Dedifferentiated amniotic fluid mesenchymal stem cell (primary cell): ENCODE measurements around the gene NT5C3A.
A peak's percentile ranks its signal among the peaks of the same experiment; 100 is the strongest.
"Not testable (repeated sequence)": the region's sequence is repeated elsewhere in the genome, so short reads cannot be mapped to it uniquely, and the experiment has no call there.

Experiments used
- DNase-seq: peaks from one replicate; pipeline ENCODE4 v3.0.0-alpha.2; 2016; ENCODE audit errors: extremely low spot score

Gene NT5C3A

GRCh38 chr7:33041631-33042428 is 20.7 kb downstream of the NT5C3A start:
- no peak for DNase-seq

GRCh38 chr7:33040803-33041516 is 21.6 kb downstream of the NT5C3A start:
- no peak for DNase-seq

GRCh38 chr7:33039903-33040292 is 22.7 kb downstream of the NT5C3A start:
- DNase-seq, result no peak

GRCh38 chr7:33039257-33039902 is 23.2 kb downstream of the NT5C3A start:
- DNase-seq, result no peak

- no peak for DNase-seq
Measured at GRCh38 chr7:33038639-33039038, 23.9 kb downstream of the NT5C3A start.

GRCh38 chr7:33035776-33036175 is 26.8 kb downstream of the NT5C3A start:
- no peak for DNase-seq

- DNase-seq, result no peak
Measured at GRCh38 chr7:33024189-33024757, 38.3 kb downstream of the NT5C3A start.

GRCh38 chr7:33012364-33012763 is 50.2 kb downstream of the NT5C3A start:
- DNase-seq, result no peak

- DNase-seq, result no peak
Measured at GRCh38 chr7:33009734-33010133, 52.8 kb downstream of the NT5C3A start.

- not testable (repeated sequence) for DNase-seq
Measured at GRCh38 chr7:33005690-33006089, 56.9 kb downstream of the NT5C3A start.

GRCh38 chr7:33005193-33005592 is 57.4 kb downstream of the NT5C3A start:
- not testable (repeated sequence) for DNase-seq

GRCh38 chr7:33004104-33004616 is 58.4 kb downstream of the NT5C3A start:
- DNase-seq, result not testable (repeated sequence)

- DNase-seq, result not testable (repeated sequence)
Measured at GRCh38 chr7:33003111-33003510, 59.5 kb downstream of the NT5C3A start.

- DNase-seq, result not testable (repeated sequence)
Measured at GRCh38 chr7:32999380-32999779, 63.2 kb downstream of the NT5C3A start.

- peak; percentile 45 for DNase-seq
Measured at GRCh38 chr7:32998361-32999171, 64.0 kb downstream of the NT5C3A start.

- DNase-seq, result not testable (repeated sequence)
Measured at GRCh38 chr7:32997956-32998355, 64.6 kb downstream of the NT5C3A start.

- DNase-seq, result not testable (repeated sequence)
Measured at GRCh38 chr7:32992750-32993149, 69.8 kb downstream of the NT5C3A start.

GRCh38 chr7:32991975-32992700 is 70.4 kb downstream of the NT5C3A start:
- not testable (repeated sequence) for DNase-seq

GRCh38 chr7:32991068-32991585 is 71.4 kb downstream of the NT5C3A start:
- DNase-seq, result peak; percentile 71

- DNase-seq, result not testable (repeated sequence)
Measured at GRCh38 chr7:32988148-32988547, 74.4 kb downstream of the NT5C3A start.
